Hepatocyte (in vitro differentiated cells): ENCODE measurements around the gene TRMO.

Experiments
- CTCF ChIP-seq: fragments of 200-600 bp; sonication (generic); IDR thresholded peaks from 2 replicates; pipeline ENCODE4 v1.5.1; 2016; ENCODE audit warnings: antibody characterized with exemption, mild to moderate bottlenecking; ENCODE audit not compliant: poor library complexity
- EZH2 ChIP-seq: fragments of 200-600 bp; sonication (generic); IDR thresholded peaks from 2 replicates; pipeline ENCODE4 v1.6.1; 2016; ENCODE audit warnings: antibody characterized with exemption, mild to moderate bottlenecking, borderline replicate concordance
- EZH2phosphoT487 ChIP-seq: fragments of 200-600 bp; sonication (generic); IDR thresholded peaks from one replicate; pipeline ENCODE4 v1.6.1; 2018; ENCODE audit warnings: antibody characterized with exemption, mild to moderate bottlenecking, low read depth, moderate library complexity; ENCODE audit not compliant: unreplicated experiment, severe bottlenecking

- TF ChIP-seq CTCF (no peak), EZH2 (no peak), EZH2phosphoT487 (no peak)
Measured at GRCh38 chr9:97858826-97859225, 63.5 kb downstream of the TRMO start.
